ENCODE results near the gene PRAMEF12. TPM values are rescaled to one million over a fixed set of nuclear protein-coding genes. Genes with fewer than 3 reads are reported as not detected.

PRAMEF12 gene
- total RNA-seq, 2 experiments from 2014 or later, result not detected

GRCh38 chr1:12739613-12740012, 33.9 kb upstream of the PRAMEF12 start:
- POLR2A ChIA-PET, result no interaction called here
- ATAC-seq (no peak), DNase-seq (no peak)
- peaks cover 11% of the 10 kb centered on the region for H3K9me3 Mint-ChIP-seq
- no peak overlapping the region for H3K4me3 Mint-ChIP-seq
- no peaks in the 10 kb centered on the region for H3K36me3 Mint-ChIP-seq (ENCODE audit: low read depth)
- no peak for TF ChIP-seq CTCF (IDR thresholded peaks at IDR 0.05)
- H3K27me3 Mint-ChIP-seq, result peaks cover 35% of the 10 kb centered on the region
- H3K4me1 Mint-ChIP-seq (ENCODE audit: low read depth), result no peaks in the 10 kb centered on the region
- intact Hi-C loops (cut with micrococcal nuclease), result no loop called here
- CTCF ChIA-PET, result no interaction called here
- H3K27ac Mint-ChIP-seq, result no peak overlapping the region

- ChIA-PET CTCF (no interaction called here), POLR2A (no interaction called here)
- H3K4me3 Mint-ChIP-seq, result no peak overlapping the region
- intact Hi-C loops (cut with micrococcal nuclease), result no loop called here
- ATAC-seq (no peak), DNase-seq (no peak)
- H3K27ac Mint-ChIP-seq, result no peak overlapping the region
- H3K4me1 Mint-ChIP-seq (ENCODE audit: low read depth), result peaks cover 2% of the 10 kb centered on the region
- H3K9me3 Mint-ChIP-seq, result peaks cover 3% of the 10 kb centered on the region
- no peak for TF ChIP-seq CTCF (IDR thresholded peaks at IDR 0.05)
- no peaks in the 10 kb centered on the region for H3K36me3 Mint-ChIP-seq (ENCODE audit: low read depth)
- peaks cover 38% of the 10 kb centered on the region for H3K27me3 Mint-ChIP-seq
These were observed 31.6 kb upstream of the PRAMEF12 start for GRCh38 chr1:12741946-12742345.

- Mint-ChIP-seq H3K4me1 (ENCODE audit: low read depth) (peaks cover 2% of the 10 kb centered on the region), H3K27ac (no peak overlapping the region), H3K4me3 (no peak overlapping the region), H3K9me3 (peaks cover 19% of the 10 kb centered on the region), H3K27me3 (peaks cover 39% of the 10 kb centered on the region), H3K36me3 (ENCODE audit: low read depth) (peaks cover 4% of the 10 kb centered on the region)
- ChIA-PET CTCF (no interaction called here), POLR2A (interaction anchor here (0.6 kb wide), 1 partner anchor 445 kb away, joined by 3 read pairs; no protein-coding TSS in a partner anchor)
- ATAC-seq (no peak), DNase-seq (no peak)
- TF ChIP-seq CTCF (IDR thresholded peaks at IDR 0.05), result no peak
- intact Hi-C loops (cut with micrococcal nuclease), result no loop called here
These were observed 28.2 kb upstream of the PRAMEF12 start for GRCh38 chr1:12745126-12745991.

- Mint-ChIP-seq H3K4me1 (ENCODE audit: low read depth) (peaks cover 2% of the 10 kb centered on the region), H3K36me3 (ENCODE audit: low read depth) (peaks cover 4% of the 10 kb centered on the region), H3K27me3 (peaks cover 41% of the 10 kb centered on the region), H3K27ac (no peak within 1 kb of the TSS), H3K9me3 (peaks cover 21% of the 10 kb centered on the region), H3K4me3 (no peak within 1 kb of the TSS)
- CTCF ChIA-PET, result no interaction called here
- DNase-seq (no peak), ATAC-seq (no peak)
- no peak for TF ChIP-seq CTCF (IDR thresholded peaks at IDR 0.05)
- POLR2A ChIA-PET, result no interaction called here
- intact Hi-C loops (cut with micrococcal nuclease), result no loop called here
These were observed 27.6 kb upstream of the PRAMEF12 start, which contains the start of gene CFAP107 for GRCh38 chr1:12745992-12746323. TSS of gene CFAP107 (plus strand) at chr1:12746200. CDS start at chr1:12746431, 231 bp downstream.

- H3K9me3 Mint-ChIP-seq, result peaks cover 21% of the 10 kb centered on the region
These were observed 24.7 kb upstream of the PRAMEF12 start for GRCh38 chr1:12748778-12749355.

More at GRCh38 chr1:12748778-12749355, 24.7 kb upstream of the PRAMEF12 start:
- Mint-ChIP-seq H3K27ac (no peak overlapping the region), H3K4me3 (no peak overlapping the region), H3K4me1 (ENCODE audit: low read depth) (peaks cover 2% of the 10 kb centered on the region), H3K36me3 (ENCODE audit: low read depth) (peaks cover 4% of the 10 kb centered on the region), H3K27me3 (peaks cover 34% of the 10 kb centered on the region)
- CTCF ChIA-PET, result no interaction called here
- intact Hi-C loops (cut with micrococcal nuclease), result no loop called here
- POLR2A ChIA-PET, result interaction anchor here (0.7 kb wide), 1 partner anchor 15 kb away, joined by 4 read pairs; no protein-coding TSS in a partner anchor
- no peak for TF ChIP-seq CTCF (IDR thresholded peaks at IDR 0.05)
- ATAC-seq, result no peak
- DNase-seq, result no peak
